ENCODE measurements around the gene SEC63. TPM values are rescaled to one million over a fixed set of nuclear protein-coding genes. Genes with fewer than 3 reads are reported as not detected.

SEC63 gene
- total RNA-seq, 2 experiments from 2014 or later = 71.2 to 74.5 TPM

GRCh38 chr6:107827541-107827940, 130.5 kb downstream of the SEC63 start:
- H3K27ac Mint-ChIP-seq = no peak overlapping the region
- H3K9me3 Mint-ChIP-seq = no peaks in the 10 kb centered on the region
- peaks cover 2% of the 10 kb centered on the region for H3K27me3 Mint-ChIP-seq
- no peak overlapping the region for H3K4me3 Mint-ChIP-seq
- no peak for DNase-seq
- POLR2A ChIA-PET = interaction anchor here (1.1 kb wide), 2 partner anchors 8 to 20 kb away, joined by 3 to 4 read pairs; no protein-coding TSS in a partner anchor
- CTCF ChIA-PET = interaction anchor here (1.5 to 3.5 kb wide), 2 partner anchors 20 to 170 kb away, joined by 3 to 22 read pairs; no protein-coding TSS in a partner anchor
- H3K36me3 Mint-ChIP-seq (ENCODE audit: low read depth) = peaks cover 5% of the 10 kb centered on the region
- peaks cover 25% of the 10 kb centered on the region for H3K4me1 Mint-ChIP-seq

DNA sequence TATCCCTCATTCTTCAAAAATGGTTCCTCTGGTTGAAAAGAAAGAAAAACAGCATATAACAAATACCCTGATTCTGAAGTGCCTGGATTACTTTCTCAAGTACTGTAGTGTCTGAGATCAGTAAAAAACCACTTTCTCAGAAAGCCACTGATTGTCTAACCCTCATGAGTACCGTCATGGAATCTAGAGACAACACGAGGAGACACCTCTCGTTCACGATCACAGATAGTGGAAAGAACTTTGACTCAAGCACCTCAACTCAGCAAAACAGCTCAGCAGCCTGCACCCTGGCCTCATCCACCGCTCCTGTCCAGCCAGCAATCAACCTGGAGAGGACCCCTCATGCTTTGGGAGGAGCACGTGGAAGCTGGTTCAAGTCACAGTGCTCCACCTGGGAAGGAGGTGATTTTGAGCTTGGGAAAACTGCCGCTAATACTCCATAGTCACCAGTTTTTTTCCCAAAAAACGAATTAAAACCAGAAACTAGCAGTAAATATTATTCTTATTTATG, 134.9 kb downstream of the SEC63 start:
- peaks cover 2% of the 10 kb centered on the region for H3K27me3 Mint-ChIP-seq
- H3K4me3 Mint-ChIP-seq = peak overlapping the region; percentile 82
- no peaks in the 10 kb centered on the region for H3K9me3 Mint-ChIP-seq
- H3K27ac Mint-ChIP-seq = peak overlapping the region; percentile 97
- POLR2A ChIA-PET = interaction anchor here (0.5 to 7.6 kb wide), 15 partner anchors 10 to 1302 kb away, joined by 3 to 62 read pairs (median 6); partner anchors contain the start of gene SEC63
- H3K36me3 Mint-ChIP-seq (ENCODE audit: low read depth) = peaks cover 8% of the 10 kb centered on the region
- CTCF ChIA-PET = interaction anchor here (0.6 to 6.3 kb wide), 13 partner anchors 10 to 709 kb away, joined by 3 to 62 read pairs (median 4); no protein-coding TSS in a partner anchor
- DNase-seq = peak; percentile 57
- peaks cover 63% of the 10 kb centered on the region for H3K4me1 Mint-ChIP-seq

DNA sequence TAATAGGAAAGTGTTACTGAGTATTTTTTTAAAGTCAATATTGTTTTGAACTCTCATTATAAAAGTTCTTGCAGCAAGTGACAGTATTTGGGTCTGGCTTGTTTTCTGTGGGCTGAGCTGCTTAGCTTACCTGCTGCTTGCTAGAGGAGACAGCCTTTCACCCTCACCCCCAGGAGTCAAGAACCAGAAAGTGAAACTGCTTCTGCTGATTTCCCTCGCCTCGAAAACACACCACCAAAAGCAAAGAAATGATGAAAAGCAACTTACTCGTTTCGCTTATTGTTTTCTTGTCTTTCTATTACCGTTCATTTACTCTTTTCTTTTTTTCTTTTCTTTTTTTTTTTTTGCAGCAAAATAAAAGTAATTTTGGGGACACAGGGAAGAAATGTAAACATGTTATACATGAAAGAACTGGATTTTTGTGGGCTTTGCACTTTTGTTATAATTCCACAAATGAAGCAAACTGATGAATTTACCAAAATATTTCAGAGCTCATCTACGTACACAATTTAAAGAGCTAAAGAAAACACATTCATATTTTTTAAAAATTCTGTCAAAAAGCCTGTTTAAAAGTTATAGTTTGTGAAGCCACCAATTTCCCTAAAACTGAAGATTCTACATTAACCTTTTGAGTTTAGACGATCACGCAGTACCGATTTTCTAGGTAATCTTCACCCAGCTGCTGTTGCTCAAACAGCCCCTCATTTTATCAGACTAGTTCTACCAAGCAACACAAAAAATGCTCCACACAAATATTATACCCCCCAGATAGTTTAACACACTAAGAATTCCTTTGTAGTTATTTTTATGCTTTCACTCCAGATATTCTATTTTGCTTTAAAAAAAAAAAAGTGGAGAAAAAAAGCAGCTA, 135.6 kb downstream of the SEC63 start:
- H3K27me3 Mint-ChIP-seq = no peaks in the 10 kb centered on the region
- ChIA-PET CTCF (interaction anchor here (0.6 to 6.3 kb wide), 14 partner anchors 9 to 708 kb away, joined by 3 to 62 read pairs (median 4); no protein-coding TSS in a partner anchor), POLR2A (interaction anchor here (0.6 to 7.6 kb wide), 15 partner anchors 11 to 1301 kb away, joined by 3 to 62 read pairs (median 6); partner anchors contain the start of gene SEC63)
- peak overlapping the region; percentile 97 for H3K27ac Mint-ChIP-seq
- peak overlapping the region; percentile 82 for H3K4me3 Mint-ChIP-seq
- peaks cover 11% of the 10 kb centered on the region for H3K36me3 Mint-ChIP-seq (ENCODE audit: low read depth)
- H3K4me1 Mint-ChIP-seq = peaks cover 67% of the 10 kb centered on the region
- peak; percentile 67 for DNase-seq
- H3K9me3 Mint-ChIP-seq = no peaks in the 10 kb centered on the region

GRCh38 chr6:107821591-107821990, 136.4 kb downstream of the SEC63 start:
- peak overlapping the region; percentile 97 for H3K27ac Mint-ChIP-seq
- DNase-seq = no peak
- peaks cover 67% of the 10 kb centered on the region for H3K4me1 Mint-ChIP-seq
- no peaks in the 10 kb centered on the region for H3K27me3 Mint-ChIP-seq
- H3K36me3 Mint-ChIP-seq (ENCODE audit: low read depth) = peaks cover 11% of the 10 kb centered on the region
- ChIA-PET POLR2A (interaction anchor here (1.2 to 7.6 kb wide), 7 partner anchors 27 to 164 kb away, joined by 3 to 62 read pairs (median 6); no protein-coding TSS in a partner anchor), CTCF (interaction anchor here (0.9 to 6.3 kb wide), 6 partner anchors 25 to 164 kb away, joined by 3 to 62 read pairs (median 4); no protein-coding TSS in a partner anchor)
- H3K9me3 Mint-ChIP-seq = no peaks in the 10 kb centered on the region
- H3K4me3 Mint-ChIP-seq = peak overlapping the region; percentile 82

DNA sequence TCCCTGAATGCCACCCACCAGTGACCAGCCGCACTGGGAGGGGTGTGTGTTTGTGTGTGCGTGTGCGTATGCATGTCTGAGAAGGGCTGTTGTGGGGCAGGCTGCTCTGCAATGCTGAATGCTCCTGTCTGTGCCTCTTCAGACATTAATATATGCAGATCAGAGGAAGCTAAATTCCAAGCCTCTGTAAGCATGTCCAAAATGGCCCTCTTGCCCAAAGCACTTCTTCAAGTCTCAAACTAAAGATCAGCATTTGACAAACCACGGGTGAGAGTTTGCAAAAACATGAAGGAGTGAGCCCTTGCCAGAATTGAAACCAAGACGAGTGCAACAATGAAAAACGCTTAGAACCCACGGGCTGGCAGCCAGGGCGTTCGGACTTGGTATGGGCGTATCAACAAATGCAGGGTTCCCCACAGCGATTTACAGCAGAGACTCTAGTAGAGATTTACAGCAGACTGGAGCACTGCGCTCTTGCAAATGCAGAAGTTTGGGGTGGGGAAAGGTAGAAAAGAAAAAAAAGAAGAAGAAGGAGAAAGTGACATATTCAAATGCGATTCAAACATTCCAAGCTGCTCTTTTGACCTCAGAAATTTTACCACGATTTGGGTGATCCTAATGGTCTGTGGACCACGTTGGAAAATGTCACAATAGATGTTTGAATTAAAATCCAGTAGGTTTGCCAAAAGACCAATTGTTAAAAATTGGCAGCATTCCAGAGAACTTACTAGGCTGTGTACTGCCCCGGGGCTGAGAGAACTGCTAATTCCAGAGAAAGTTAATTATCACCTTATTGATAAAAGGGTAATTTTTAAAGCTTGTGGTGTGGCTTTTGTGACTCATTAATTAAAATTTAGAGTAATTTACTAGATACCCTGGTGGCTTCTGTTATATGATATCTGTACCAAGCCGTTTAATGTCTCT, 137.4 kb downstream of the SEC63 start:
- H3K4me1 Mint-ChIP-seq = peaks cover 67% of the 10 kb centered on the region
- H3K27me3 Mint-ChIP-seq = no peaks in the 10 kb centered on the region
- peak overlapping the region; percentile 75 for H3K4me3 Mint-ChIP-seq
- no peaks in the 10 kb centered on the region for H3K9me3 Mint-ChIP-seq
- ChIA-PET CTCF (interaction anchor here (1.0 to 6.3 kb wide), 3 partner anchors 27 to 85 kb away, joined by 3 to 62 read pairs (median 10); no protein-coding TSS in a partner anchor), POLR2A (interaction anchor here (1.2 to 7.6 kb wide), 9 partner anchors 7 to 163 kb away, joined by 3 to 62 read pairs (median 3); no protein-coding TSS in a partner anchor)
- H3K27ac Mint-ChIP-seq = peak overlapping the region; percentile 80
- H3K36me3 Mint-ChIP-seq (ENCODE audit: low read depth) = peaks cover 11% of the 10 kb centered on the region
- DNase-seq = peak; percentile 39

DNA sequence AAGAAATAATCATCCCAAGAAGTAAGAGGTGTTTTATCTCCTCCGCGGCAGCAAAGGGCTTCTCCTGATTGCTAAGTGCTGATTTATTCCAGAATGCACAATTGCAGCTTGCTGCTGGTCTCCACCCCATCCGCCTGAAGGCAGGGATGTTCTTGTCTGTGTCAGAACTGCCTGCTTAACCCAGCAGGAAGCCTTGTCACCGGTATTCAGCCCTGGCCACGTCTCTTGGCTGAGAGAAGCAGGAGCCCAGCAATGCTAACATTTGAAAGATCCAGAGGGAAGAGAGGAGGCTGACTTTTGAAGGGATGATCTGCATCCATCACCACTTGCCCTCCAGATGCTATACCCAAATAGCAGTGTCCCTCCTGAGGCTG, 138.1 kb downstream of the SEC63 start:
- POLR2A ChIA-PET = interaction anchor here (1.2 to 7.6 kb wide), 4 partner anchors 8 to 87 kb away, joined by 3 to 62 read pairs (median 3); no protein-coding TSS in a partner anchor
- H3K27ac Mint-ChIP-seq = peak overlapping the region; percentile 80
- DNase-seq = peak; percentile 49
- H3K9me3 Mint-ChIP-seq = no peaks in the 10 kb centered on the region
- CTCF ChIA-PET = interaction anchor here (0.5 to 6.3 kb wide), 3 partner anchors 28 to 107 kb away, joined by 3 to 62 read pairs (median 4); no protein-coding TSS in a partner anchor
- H3K36me3 Mint-ChIP-seq (ENCODE audit: low read depth) = peaks cover 11% of the 10 kb centered on the region
- H3K27me3 Mint-ChIP-seq = no peaks in the 10 kb centered on the region
- H3K4me3 Mint-ChIP-seq = peak overlapping the region; percentile 75
- peaks cover 66% of the 10 kb centered on the region for H3K4me1 Mint-ChIP-seq

- Mint-ChIP-seq H3K4me3 (no peak overlapping the region), H3K4me1 (peaks cover 58% of the 10 kb centered on the region), H3K36me3 (ENCODE audit: low read depth) (peaks cover 11% of the 10 kb centered on the region), H3K9me3 (no peaks in the 10 kb centered on the region), H3K27me3 (no peaks in the 10 kb centered on the region), H3K27ac (peak overlapping the region; percentile 4)
- ChIA-PET POLR2A (interaction anchor here (1.2 to 7.6 kb wide), 5 partner anchors 9 to 86 kb away, joined by 3 to 62 read pairs (median 3); no protein-coding TSS in a partner anchor), CTCF (interaction anchor here (0.5 to 6.3 kb wide), 4 partner anchors 29 to 106 kb away, joined by 3 to 62 read pairs (median 4); no protein-coding TSS in a partner anchor)
- DNase-seq = no peak
These were observed 138.8 kb downstream of the SEC63 start for GRCh38 chr6:107819217-107819616.

DNA sequence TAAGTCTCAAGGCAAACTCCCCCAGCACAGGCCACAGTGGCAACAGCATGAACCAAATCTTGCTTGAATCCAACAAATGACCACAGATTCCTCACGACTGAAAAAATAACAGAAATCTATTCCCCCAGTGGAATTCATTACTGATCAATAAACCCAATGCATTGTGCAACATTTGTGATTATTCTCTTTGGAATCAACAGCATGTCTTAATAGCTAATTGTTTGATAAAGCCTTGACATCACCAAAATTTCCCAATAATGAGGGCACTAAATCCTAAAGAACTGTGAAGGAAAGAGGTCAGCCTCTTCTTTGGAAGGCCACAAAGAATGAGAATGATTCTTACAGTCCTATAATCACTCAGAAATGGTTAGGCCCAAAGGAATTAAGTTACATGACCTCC, 139.7 kb downstream of the SEC63 start:
- Mint-ChIP-seq H3K27me3 (no peaks in the 10 kb centered on the region), H3K4me3 (no peak overlapping the region), H3K4me1 (peaks cover 52% of the 10 kb centered on the region), H3K36me3 (ENCODE audit: low read depth) (peaks cover 11% of the 10 kb centered on the region), H3K27ac (no peak overlapping the region), H3K9me3 (no peaks in the 10 kb centered on the region)
- POLR2A ChIA-PET = interaction anchor here (1.9 to 7.6 kb wide), 2 partner anchors 32 to 78 kb away, joined by 6 to 62 read pairs; no protein-coding TSS in a partner anchor
- no peak for DNase-seq
- CTCF ChIA-PET = interaction anchor here (1.8 kb wide), 1 partner anchor 105 kb away, joined by 4 read pairs; no protein-coding TSS in a partner anchor

DNA sequence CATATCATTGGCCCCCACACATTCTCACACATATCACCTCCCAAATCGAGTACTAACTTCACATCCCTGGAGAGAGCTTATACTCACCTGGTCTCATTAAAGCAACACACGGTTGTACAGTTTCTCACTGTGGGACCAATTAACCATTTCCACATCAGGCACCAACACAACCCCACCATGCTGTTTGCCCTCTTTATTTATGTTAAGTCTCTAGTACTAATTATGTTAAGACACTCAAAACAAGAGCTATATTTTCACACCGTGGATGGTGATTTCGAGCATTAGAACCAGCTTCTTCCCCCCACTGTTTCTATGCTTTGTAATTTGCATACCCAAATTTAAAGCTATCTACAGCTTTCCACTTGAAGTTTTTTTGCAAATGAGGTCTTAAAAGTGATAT, 140.2 kb downstream of the SEC63 start:
- peaks cover 47% of the 10 kb centered on the region for H3K4me1 Mint-ChIP-seq
- ChIA-PET POLR2A (interaction anchor here (1.9 to 7.6 kb wide), 2 partner anchors 31 to 77 kb away, joined by 6 to 62 read pairs; no protein-coding TSS in a partner anchor), CTCF (interaction anchor here (1.0 kb wide), 1 partner anchor 30 kb away, joined by 3 read pairs; no protein-coding TSS in a partner anchor)
- H3K27me3 Mint-ChIP-seq = no peaks in the 10 kb centered on the region
- no peaks in the 10 kb centered on the region for H3K9me3 Mint-ChIP-seq
- peak overlapping the region; percentile 1 for H3K27ac Mint-ChIP-seq
- no peak for DNase-seq
- H3K4me3 Mint-ChIP-seq = no peak overlapping the region
- H3K36me3 Mint-ChIP-seq (ENCODE audit: low read depth) = peaks cover 6% of the 10 kb centered on the region

All from activated CD4-positive, alpha-beta memory T cell treated with anti-CD3 and anti-CD28 coated beads, Interleukin-2, amount 10 ng/mL, durations not matched to agents 7 days and 5 days (primary cell).